Thoracic aorta (tissue), 2 donors: ENCODE results near the gene RTCB. TPM values are rescaled to one million over a fixed set of nuclear protein-coding genes. Genes with fewer than 3 reads are reported as not detected.

ENCODE experiments used
- ATAC-seq: fragments of 150-250 bp; one replicate; pipeline ENCODE4 v1.8.0; 2017; ENCODE audit warnings: low read depth; ENCODE audit not compliant: insufficient number of reproducible peaks, low FRiP score
- DNase-seq: peaks from one replicate; pipeline ENCODE4 v3.0.0-alpha.2; 2020; ENCODE audit warnings: low spot score
- H3K27ac ChIP-seq, 2 donors: fragments of 200-600 bp; sonication (generic); 1 replicate in 1 of 2; 2 replicates in 1 of 2; pipeline ENCODE4 v1.5.1; 2016; ENCODE audit warnings: mild to moderate bottlenecking in 2 of 2, moderate library complexity in 2 of 2
- H3K27me3 ChIP-seq: fragments of 200-600 bp; sonication (generic); replicated peaks from 2 replicates; pipeline ENCODE4 v1.6.0; 2016; ENCODE audit warnings: mild to moderate bottlenecking; ENCODE audit not compliant: insufficient read depth
- H3K36me3 ChIP-seq: fragments of 200-600 bp; sonication (generic); one replicate; pipeline ENCODE4 v1.5.1; 2016
- H3K4me1 ChIP-seq, 2 donors: fragments of 200-600 bp; sonication (generic); 1 replicate in 1 of 2; 2 replicates in 1 of 2; pipeline versions ENCODE4 v1.5.1 to v1.6.0; 2016; ENCODE audit warnings: low read depth in 2 of 2, mild to moderate bottlenecking in 1 of 2; ENCODE audit not compliant: control insufficient read depth in 1 of 2
- H3K4me3 ChIP-seq: fragments of 200-600 bp; sonication (generic); 2 replicates; pipeline ENCODE4 v1.5.1; 2016; ENCODE audit warnings: mild to moderate bottlenecking
- H3K9me3 ChIP-seq: fragments of 200-600 bp; sonication (generic); 2 replicates; pipeline ENCODE4 v1.5.1; 2016
- CTCF ChIP-seq: fragments of 200-600 bp; sonication (generic); IDR thresholded peaks from one replicate; pipeline ENCODE4 v1.5.1; 2019; ENCODE audit warnings: antibody characterized with exemption
- total RNA-seq, 2 donors: library from RNA; depleted of rRNA; stranded (reverse); fragments of >200 nt; gene quantifications; one replicate each; pipeline versions ENCODE4 v1.1.0 to v1.2.3, GENCODE V29; 2016

Gene RTCB
- total RNA-seq, 2 donors from 2014 or later: 55.4 to 99.5 TPM

GRCh38 chr22:32385681-32386080, 26.4 kb downstream of the RTCB start:
- Histone ChIP-seq H3K9me3 (no peaks in the 10 kb centered on the region), H3K36me3 (peaks cover 27% of the 10 kb centered on the region), H3K4me1 (no peaks in the 10 kb centered on the region), H3K4me3 (no peak overlapping the region), H3K27ac (no peak overlapping the region), H3K27me3 (no peaks in the 10 kb centered on the region)
- DNase-seq (no peak), ATAC-seq (no peak)
- TF ChIP-seq CTCF: no peak

DNA sequence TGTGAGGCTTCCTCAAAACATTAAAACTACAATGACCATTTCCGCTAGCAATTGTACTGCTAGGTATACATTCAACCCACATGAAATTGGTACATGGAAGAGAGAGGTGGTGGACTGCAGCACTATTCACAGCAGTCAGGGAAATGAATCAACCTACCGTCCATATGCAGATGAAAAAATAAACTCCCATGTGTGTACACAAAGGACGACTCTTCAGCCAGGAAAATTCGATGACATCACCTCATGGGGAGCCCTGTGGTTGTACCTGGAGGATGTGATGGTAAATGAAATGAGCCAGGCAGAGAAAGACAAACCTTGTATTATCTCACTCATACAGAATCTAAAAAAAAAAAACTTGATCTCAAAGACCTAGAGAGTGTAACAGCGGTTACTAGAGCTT, 31.1 kb downstream of the RTCB start:
- no peaks in the 10 kb centered on the region for H3K4me1 ChIP-seq
- no peak for TF ChIP-seq CTCF
- no peaks in the 10 kb centered on the region for H3K27me3 ChIP-seq
- DNase-seq (no peak), ATAC-seq (no peak)
- H3K27ac ChIP-seq: no peak overlapping the region
- no peak overlapping the region for H3K4me3 ChIP-seq
- H3K36me3 ChIP-seq: no peaks in the 10 kb centered on the region
- no peaks in the 10 kb centered on the region for H3K9me3 ChIP-seq

GRCh38 chr22:32378707-32379272, 33.3 kb downstream of the RTCB start:
- no peaks in the 10 kb centered on the region for H3K27me3 ChIP-seq
- no peak overlapping the region for H3K27ac ChIP-seq
- ATAC-seq (no peak), DNase-seq (no peak)
- no peaks in the 10 kb centered on the region for H3K36me3 ChIP-seq
- no peak overlapping the region for H3K4me3 ChIP-seq
- H3K4me1 ChIP-seq: no peaks in the 10 kb centered on the region
- H3K9me3 ChIP-seq: no peaks in the 10 kb centered on the region
- TF ChIP-seq CTCF: no peak

GRCh38 chr22:32376681-32377080, 35.4 kb downstream of the RTCB start:
- no peak overlapping the region for H3K27ac ChIP-seq
- DNase-seq (no peak), ATAC-seq (no peak)
- no peaks in the 10 kb centered on the region for H3K9me3 ChIP-seq
- H3K27me3 ChIP-seq: no peaks in the 10 kb centered on the region
- no peaks in the 10 kb centered on the region for H3K4me1 ChIP-seq
- H3K36me3 ChIP-seq: no peaks in the 10 kb centered on the region
- TF ChIP-seq CTCF: no peak
- H3K4me3 ChIP-seq: no peak overlapping the region

GRCh38 chr22:32375678-32376450, 36.2 kb downstream of the RTCB start:
- H3K27ac ChIP-seq: no peak overlapping the region
- no peak for ATAC-seq
- DNase-seq: no peak
- no peak overlapping the region for H3K4me3 ChIP-seq
- no peaks in the 10 kb centered on the region for H3K9me3 ChIP-seq
- no peaks in the 10 kb centered on the region for H3K27me3 ChIP-seq
- no peaks in the 10 kb centered on the region for H3K4me1 ChIP-seq
- H3K36me3 ChIP-seq: no peaks in the 10 kb centered on the region
- TF ChIP-seq CTCF: no peak
